Measurements from ENCODE around the gene CYLC1.

Gene CYLC1, protein sequence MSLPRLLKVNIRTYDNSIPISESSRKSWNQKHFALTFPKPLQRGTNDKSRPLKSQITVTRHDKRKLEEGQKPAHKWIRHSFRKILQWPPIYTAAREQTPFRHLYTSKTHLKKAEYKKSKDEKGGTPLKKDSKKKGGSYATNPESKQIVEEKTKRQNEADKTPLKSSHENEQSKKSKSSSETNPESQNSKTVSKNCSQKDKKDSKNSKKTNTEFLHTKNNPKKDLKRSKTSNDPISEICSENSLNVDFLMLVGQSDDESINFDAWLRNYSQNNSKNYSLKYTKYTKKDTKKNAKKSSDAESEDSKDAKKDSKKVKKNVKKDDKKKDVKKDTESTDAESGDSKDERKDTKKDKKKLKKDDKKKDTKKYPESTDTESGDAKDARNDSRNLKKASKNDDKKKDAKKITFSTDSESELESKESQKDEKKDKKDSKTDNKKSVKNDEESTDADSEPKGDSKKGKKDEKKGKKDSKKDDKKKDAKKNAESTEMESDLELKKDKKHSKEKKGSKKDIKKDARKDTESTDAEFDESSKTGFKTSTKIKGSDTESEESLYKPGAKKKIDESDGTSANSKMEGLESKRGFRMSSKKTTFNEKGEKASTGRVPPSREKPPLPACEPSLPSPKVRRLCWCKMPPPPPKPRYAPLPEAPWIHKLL

DNA sequence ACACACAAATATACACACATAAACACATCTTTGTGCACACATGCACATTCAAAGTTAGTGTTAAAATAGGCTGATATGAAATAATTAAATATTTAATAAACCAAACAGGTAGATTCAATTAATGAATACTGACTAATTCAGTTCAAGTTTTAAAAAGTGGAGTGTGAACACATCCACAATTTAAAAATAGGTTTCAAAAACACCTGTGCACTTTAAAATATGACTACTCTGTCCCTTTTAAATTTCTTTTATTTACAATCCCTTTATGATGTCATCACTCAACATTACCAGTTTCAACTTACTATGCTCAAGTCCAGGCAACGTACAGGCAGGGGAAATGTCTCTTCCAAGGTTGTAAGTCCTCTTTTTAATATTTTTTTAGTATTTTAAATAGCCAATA is at the start of gene CYLC1:
Gene CYLC1 (plus strand): TSS at position 301 of the 400 bp plus-strand sequence. CDS start 37 bp downstream, at position 338.
- Histone ChIP-seq H3K27ac (ENCODE audit: low read depth, low read length) (no peak within 1 kb of the TSS), H3K36me3 (ENCODE audit: control insufficient read depth, low read length) (no peaks in the 10 kb centered on the region), H3K4me2 (ENCODE audit: low read length) (no peak within 1 kb of the TSS), H3K9me3 (ENCODE audit: control insufficient read depth, insufficient read depth, low read length) (no peaks in the 10 kb centered on the region), H3K4me3 (ENCODE audit: low read length) (no peak within 1 kb of the TSS), H4K20me1 (ENCODE audit: control insufficient read depth, insufficient read depth, low read depth, low read length) (no peaks in the 10 kb centered on the region), H3K27me3 (ENCODE audit: control insufficient read depth, low read length) (no peaks in the 10 kb centered on the region), H3K9me2 (replicated peaks; ENCODE audit: control insufficient read depth, low read length) (no peaks in the 10 kb centered on the region), H3K79me2 (ENCODE audit: control insufficient read depth, low read length) (no peaks in the 10 kb centered on the region), H3K4me1 (ENCODE audit: control insufficient read depth, low read length) (no peaks in the 10 kb centered on the region), H3F3A (ENCODE audit: control insufficient read depth, insufficient read depth) (no peaks in the 10 kb centered on the region)
- TF ChIP-seq EZH2phosphoT487 (IDR thresholded peaks at IDR 0.05; ENCODE audit: borderline replicate concordance, low read length), result no peak
- TF ChIP-seq, protein P1, sequence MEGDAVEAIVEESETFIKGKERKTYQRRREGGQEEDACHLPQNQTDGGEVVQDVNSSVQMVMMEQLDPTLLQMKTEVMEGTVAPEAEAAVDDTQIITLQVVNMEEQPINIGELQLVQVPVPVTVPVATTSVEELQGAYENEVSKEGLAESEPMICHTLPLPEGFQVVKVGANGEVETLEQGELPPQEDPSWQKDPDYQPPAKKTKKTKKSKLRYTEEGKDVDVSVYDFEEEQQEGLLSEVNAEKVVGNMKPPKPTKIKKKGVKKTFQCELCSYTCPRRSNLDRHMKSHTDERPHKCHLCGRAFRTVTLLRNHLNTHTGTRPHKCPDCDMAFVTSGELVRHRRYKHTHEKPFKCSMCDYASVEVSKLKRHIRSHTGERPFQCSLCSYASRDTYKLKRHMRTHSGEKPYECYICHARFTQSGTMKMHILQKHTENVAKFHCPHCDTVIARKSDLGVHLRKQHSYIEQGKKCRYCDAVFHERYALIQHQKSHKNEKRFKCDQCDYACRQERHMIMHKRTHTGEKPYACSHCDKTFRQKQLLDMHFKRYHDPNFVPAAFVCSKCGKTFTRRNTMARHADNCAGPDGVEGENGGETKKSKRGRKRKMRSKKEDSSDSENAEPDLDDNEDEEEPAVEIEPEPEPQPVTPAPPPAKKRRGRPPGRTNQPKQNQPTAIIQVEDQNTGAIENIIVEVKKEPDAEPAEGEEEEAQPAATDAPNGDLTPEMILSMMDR (IDR thresholded peaks at IDR 0.05; ENCODE audit: low read depth, low read length, poor library complexity, severe bottlenecking), result no peak

DNA sequence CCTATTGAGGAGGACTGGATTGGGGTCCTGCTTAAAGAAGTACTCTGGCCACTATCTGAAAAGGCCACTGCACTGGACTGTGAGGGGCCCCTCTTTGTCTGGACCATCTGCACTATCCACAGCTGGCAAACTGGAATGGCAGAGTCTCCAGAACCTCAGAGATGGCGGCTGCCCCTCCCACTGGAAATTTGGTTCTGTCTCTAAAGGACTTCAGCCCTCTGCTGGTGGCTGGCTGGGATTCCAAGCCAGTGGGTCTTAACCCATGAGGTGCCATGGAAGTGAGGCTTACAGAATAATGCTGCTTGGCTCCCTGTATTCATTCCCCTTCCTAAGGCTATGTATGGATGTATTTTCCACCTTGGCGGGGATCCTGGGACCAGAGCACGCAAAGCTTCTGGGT is 41.6 kb upstream of the CYLC1 start:
- Histone ChIP-seq H3K79me2 (ENCODE audit: control insufficient read depth, low read length) (no peaks in the 10 kb centered on the region), H3K4me2 (ENCODE audit: low read length) (no peak overlapping the region), H3K27me3 (ENCODE audit: control insufficient read depth, low read length) (no peaks in the 10 kb centered on the region), H3K9me2 (replicated peaks; ENCODE audit: control insufficient read depth, low read length) (no peaks in the 10 kb centered on the region), H3K4me1 (ENCODE audit: control insufficient read depth, low read length) (peaks cover 13% of the 10 kb centered on the region), H4K20me1 (ENCODE audit: control insufficient read depth, insufficient read depth, low read depth, low read length) (no peaks in the 10 kb centered on the region), H3K4me3 (ENCODE audit: low read length) (no peak overlapping the region), H3K27ac (ENCODE audit: low read depth, low read length) (no peak overlapping the region), H3K36me3 (ENCODE audit: control insufficient read depth, low read length) (no peaks in the 10 kb centered on the region), H3F3A (ENCODE audit: control insufficient read depth, insufficient read depth) (no peaks in the 10 kb centered on the region), H3K9me3 (ENCODE audit: control insufficient read depth, insufficient read depth, low read length) (no peaks in the 10 kb centered on the region)
- TF ChIP-seq EZH2phosphoT487 (IDR thresholded peaks at IDR 0.05; ENCODE audit: borderline replicate concordance, low read length), result no peak

DNA sequence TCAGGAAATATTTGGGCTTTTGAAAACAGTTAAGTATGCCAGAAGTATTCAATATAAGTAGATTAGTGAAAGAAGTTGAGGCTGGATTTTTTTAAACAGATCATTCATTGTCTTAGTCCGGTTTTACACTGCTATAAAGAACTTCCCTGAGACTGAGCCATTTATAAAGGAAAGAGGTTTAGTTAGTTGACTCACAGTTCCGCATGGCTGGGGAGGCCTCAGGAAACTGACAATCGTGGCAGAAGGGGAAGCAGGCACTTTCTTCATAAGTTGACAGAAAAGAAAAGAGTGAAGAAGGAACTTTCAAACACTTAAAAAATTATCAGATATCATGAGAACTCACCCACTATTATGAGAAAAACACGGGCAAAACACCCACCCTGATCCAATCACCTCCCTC is 31.1 kb upstream of the CYLC1 start:
- H3F3A ChIP-seq (ENCODE audit: control insufficient read depth, insufficient read depth), result no peaks in the 10 kb centered on the region
- H3K27ac ChIP-seq (ENCODE audit: low read depth, low read length), result peak overlapping the region; percentile 75
- peaks cover 25% of the 10 kb centered on the region for H3K4me1 ChIP-seq (ENCODE audit: control insufficient read depth, low read length)
- no peaks in the 10 kb centered on the region for H3K36me3 ChIP-seq (ENCODE audit: control insufficient read depth, low read length)
- no peaks in the 10 kb centered on the region for H4K20me1 ChIP-seq (ENCODE audit: control insufficient read depth, insufficient read depth, low read depth, low read length)
- no peaks in the 10 kb centered on the region for H3K79me2 ChIP-seq (ENCODE audit: control insufficient read depth, low read length)
- H3K9me3 ChIP-seq (ENCODE audit: control insufficient read depth, insufficient read depth, low read length), result no peaks in the 10 kb centered on the region
- no peaks in the 10 kb centered on the region for H3K9me2 ChIP-seq (replicated peaks; ENCODE audit: control insufficient read depth, low read length)
- no peaks in the 10 kb centered on the region for H3K27me3 ChIP-seq (ENCODE audit: control insufficient read depth, low read length)
- H3K4me3 ChIP-seq (ENCODE audit: low read length), result peak overlapping the region; percentile 59
- H3K4me2 ChIP-seq (ENCODE audit: low read length), result peak overlapping the region; percentile 74
- TF ChIP-seq, protein P1 (IDR thresholded peaks at IDR 0.05; ENCODE audit: low read depth, low read length, poor library complexity, severe bottlenecking), result no peak

DNA sequence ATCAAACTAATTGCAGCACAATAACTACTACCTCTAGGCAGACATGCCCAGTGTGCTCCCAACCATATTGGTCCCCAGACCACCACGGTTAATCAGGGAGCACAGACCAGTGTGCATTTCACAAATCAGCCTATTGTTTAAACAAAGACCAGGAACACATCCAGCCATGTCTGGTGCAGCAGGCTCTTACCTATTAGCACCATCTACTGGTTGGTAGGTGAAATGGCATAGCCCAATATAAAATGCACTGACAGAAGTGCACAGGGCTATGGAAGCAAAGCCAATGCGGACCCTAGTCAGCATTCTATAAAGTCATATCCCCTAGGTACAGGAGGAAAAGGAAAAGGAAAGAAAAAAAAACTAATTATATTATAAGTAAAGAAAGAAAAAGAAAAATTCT is 15.5 kb upstream of the CYLC1 start:
- no peaks in the 10 kb centered on the region for H3K9me3 ChIP-seq (ENCODE audit: control insufficient read depth, insufficient read depth, low read length)
- no peak overlapping the region for H3K4me3 ChIP-seq (ENCODE audit: low read length)
- no peaks in the 10 kb centered on the region for H4K20me1 ChIP-seq (ENCODE audit: control insufficient read depth, insufficient read depth, low read depth, low read length)
- H3K79me2 ChIP-seq (ENCODE audit: control insufficient read depth, low read length), result no peaks in the 10 kb centered on the region
- H3F3A ChIP-seq (ENCODE audit: control insufficient read depth, insufficient read depth), result no peaks in the 10 kb centered on the region
- H3K27ac ChIP-seq (ENCODE audit: low read depth, low read length), result no peak overlapping the region
- no peaks in the 10 kb centered on the region for H3K36me3 ChIP-seq (ENCODE audit: control insufficient read depth, low read length)
- no peak overlapping the region for H3K4me2 ChIP-seq (ENCODE audit: low read length)
- H3K4me1 ChIP-seq (ENCODE audit: control insufficient read depth, low read length), result peaks cover 11% of the 10 kb centered on the region
- no peaks in the 10 kb centered on the region for H3K9me2 ChIP-seq (replicated peaks; ENCODE audit: control insufficient read depth, low read length)
- no peaks in the 10 kb centered on the region for H3K27me3 ChIP-seq (ENCODE audit: control insufficient read depth, low read length)
- TF ChIP-seq EZH2phosphoT487 (IDR thresholded peaks at IDR 0.05; ENCODE audit: borderline replicate concordance, low read length), result no peak
- TF ChIP-seq, protein P1 (IDR thresholded peaks at IDR 0.05; ENCODE audit: low read depth, low read length, poor library complexity, severe bottlenecking), result peak; percentile 61
